Endothelial cell of umbilical vein (primary cell): ENCODE data around the gene IDI1.

Experiments used
- EZH2 ChIP-seq: IDR thresholded peaks from 2 replicates; pipeline ENCODE4 v1.6.1; 2012; ENCODE audit warnings: borderline replicate concordance, low read depth, mild to moderate bottlenecking, moderate library complexity, low read length, inconsistent platforms; ENCODE audit not compliant: severe bottlenecking
- FOS ChIP-seq: IDR thresholded peaks from 2 replicates; pipeline ENCODE4 v1.6.1; 2011; ENCODE audit warnings: mild to moderate bottlenecking, low read length, moderate library complexity, borderline replicate concordance; ENCODE audit not compliant: insufficient read depth
- GATA2 ChIP-seq: IDR thresholded peaks from 2 replicates; pipeline ENCODE4 v1.7.0; 2011; ENCODE audit warnings: low read depth, mild to moderate bottlenecking, moderate library complexity, mixed read lengths, low read length; ENCODE audit not compliant: insufficient read length, insufficient read depth
- MYC ChIP-seq: IDR thresholded peaks from one replicate; pipeline ENCODE4 v1.6.1; 2011; ENCODE audit warnings: mild to moderate bottlenecking, low read depth, low read length
- POLR2A ChIP-seq: IDR thresholded peaks from 2 replicates; pipeline ENCODE4 v1.6.1; 2012; ENCODE audit warnings: low read depth, mild to moderate bottlenecking, control low read depth, low read length
- TF ChIP-seq, protein P1 (sequence below), 2 donors: IDR thresholded peaks; 1 replicate in 1 of 2; 2 replicates in 1 of 2; pipeline ENCODE4 v1.5.1; 2011; ENCODE audit warnings: low read length in 2 of 2, mild to moderate bottlenecking in 2 of 2, moderate library complexity in 2 of 2, control low read depth in 1 of 2, inconsistent platforms in 1 of 2, low read depth in 1 of 2; ENCODE audit not compliant: insufficient read depth in 1 of 2; ENCODE audit errors: extremely low read depth in 1 of 2

DNA sequence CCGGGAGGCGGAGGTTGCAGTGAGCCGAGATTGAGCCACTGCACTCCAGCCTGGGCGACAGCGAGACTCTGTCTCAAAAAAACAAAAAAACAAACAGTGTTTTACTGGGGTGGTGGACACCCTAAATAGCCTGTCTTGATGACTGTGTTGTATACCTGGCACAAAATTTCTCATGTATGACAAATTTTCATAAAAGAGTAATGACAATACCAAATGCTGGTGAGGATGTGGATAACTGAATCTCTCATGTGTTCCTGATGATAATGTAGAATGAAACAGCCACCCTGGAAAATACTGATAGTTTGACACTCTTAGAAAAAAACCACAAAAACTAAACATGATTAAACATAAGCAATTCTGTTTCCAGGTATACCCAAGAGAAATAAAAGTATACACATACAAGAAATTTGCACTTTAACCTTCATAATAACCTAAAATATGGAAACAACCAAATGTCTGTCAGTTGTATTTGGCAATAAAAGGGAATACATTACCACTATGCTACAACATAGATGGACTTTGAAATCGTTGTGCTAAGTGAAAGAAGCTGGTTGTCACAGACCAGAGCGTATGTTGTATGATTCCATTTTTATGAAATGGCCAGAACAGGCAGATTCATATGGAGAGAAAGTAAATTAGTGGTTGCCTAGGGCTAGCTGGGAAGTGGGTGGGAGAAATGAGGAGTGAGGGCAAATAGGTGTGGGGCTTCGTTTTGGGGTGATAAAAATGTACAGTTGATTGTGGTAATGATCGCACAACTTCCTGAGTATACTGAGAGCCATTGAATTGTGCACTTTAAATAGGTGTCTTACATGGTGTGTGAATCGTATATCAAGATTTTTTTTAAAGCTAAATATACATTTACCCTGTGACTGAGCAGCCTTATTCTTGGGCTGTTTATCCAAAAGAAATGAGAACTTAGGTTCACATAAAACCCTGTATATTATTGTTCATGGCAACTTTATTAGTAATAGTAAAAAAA, 19.8 kb upstream of the IDI1 start:
- TF ChIP-seq, protein P1, sequence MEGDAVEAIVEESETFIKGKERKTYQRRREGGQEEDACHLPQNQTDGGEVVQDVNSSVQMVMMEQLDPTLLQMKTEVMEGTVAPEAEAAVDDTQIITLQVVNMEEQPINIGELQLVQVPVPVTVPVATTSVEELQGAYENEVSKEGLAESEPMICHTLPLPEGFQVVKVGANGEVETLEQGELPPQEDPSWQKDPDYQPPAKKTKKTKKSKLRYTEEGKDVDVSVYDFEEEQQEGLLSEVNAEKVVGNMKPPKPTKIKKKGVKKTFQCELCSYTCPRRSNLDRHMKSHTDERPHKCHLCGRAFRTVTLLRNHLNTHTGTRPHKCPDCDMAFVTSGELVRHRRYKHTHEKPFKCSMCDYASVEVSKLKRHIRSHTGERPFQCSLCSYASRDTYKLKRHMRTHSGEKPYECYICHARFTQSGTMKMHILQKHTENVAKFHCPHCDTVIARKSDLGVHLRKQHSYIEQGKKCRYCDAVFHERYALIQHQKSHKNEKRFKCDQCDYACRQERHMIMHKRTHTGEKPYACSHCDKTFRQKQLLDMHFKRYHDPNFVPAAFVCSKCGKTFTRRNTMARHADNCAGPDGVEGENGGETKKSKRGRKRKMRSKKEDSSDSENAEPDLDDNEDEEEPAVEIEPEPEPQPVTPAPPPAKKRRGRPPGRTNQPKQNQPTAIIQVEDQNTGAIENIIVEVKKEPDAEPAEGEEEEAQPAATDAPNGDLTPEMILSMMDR (IDR thresholded peaks at IDR 0.05; ENCODE audit: extremely low read depth in 1 of 2, insufficient read depth in 1 of 2, low read depth in 1 of 2, low read length in 2 of 2), result no peak
- TF ChIP-seq EZH2 (no peak), GATA2 (no peak), POLR2A (no peak), MYC (no peak), FOS (no peak)
